ENCODE measurements around the gene MMS22L.
A peak's percentile ranks its signal among the peaks of the same experiment; 100 is the strongest.
"Not testable (repeated sequence)": the region's sequence is repeated elsewhere in the genome, so short reads cannot be mapped to it uniquely, and the experiment has no call there.

The MMS22L gene

GRCh38 chr6:97246842-97247241 is 36.2 kb downstream of the MMS22L start:
- intact Hi-C loops (cut with DNase I), result no loop called here
- DNase-seq, result no peak

- DNase-seq, result no peak
- intact Hi-C loops (cut with DNase I), result no loop called here
Observed at GRCh38 chr6:97240222-97240621, 42.8 kb downstream of the MMS22L start.

GRCh38 chr6:97231911-97232310 is 51.1 kb downstream of the MMS22L start:
- no peak for DNase-seq
- intact Hi-C loops (cut with DNase I), result no loop called here

GRCh38 chr6:97222903-97223302 is 60.1 kb downstream of the MMS22L start:
- intact Hi-C loops (cut with DNase I), result no loop called here
- DNase-seq, result no peak

GRCh38 chr6:97218912-97219311 is 64.1 kb downstream of the MMS22L start:
- intact Hi-C loops (cut with DNase I), result no loop called here
- no peak for DNase-seq

DNA sequence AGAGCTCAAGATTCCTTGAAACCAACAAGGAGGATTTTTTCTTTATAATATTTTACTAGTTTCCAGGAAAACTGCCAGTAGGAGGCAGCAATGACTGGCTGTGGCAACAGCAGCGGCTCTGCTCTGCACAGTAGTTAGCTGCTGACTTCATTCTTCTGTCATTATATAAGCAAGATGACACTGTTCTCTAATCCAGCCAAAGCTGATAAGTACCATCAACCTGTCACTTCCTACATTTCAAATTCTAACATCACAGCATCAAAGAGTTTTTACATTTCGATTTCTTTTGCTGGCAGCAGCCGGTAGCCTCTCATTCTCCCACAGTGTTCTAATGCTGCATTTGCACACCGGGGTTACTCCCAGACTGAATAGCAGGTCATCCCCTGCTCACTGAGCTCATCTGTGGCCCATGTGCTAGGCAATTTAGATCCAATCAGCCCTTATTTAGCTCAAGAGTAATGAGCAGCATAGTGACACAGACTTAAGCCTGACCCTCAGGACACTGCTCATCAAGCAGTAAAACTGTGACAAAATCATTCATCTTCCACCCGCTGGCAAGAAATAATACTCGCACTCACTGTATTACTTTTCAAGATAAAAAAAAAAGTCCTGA is 67.8 kb downstream of the MMS22L start:
- DNase-seq, result peak; percentile 34 to 91 (median 78)
- intact Hi-C loops (cut with DNase I), result no loop called here

DNA sequence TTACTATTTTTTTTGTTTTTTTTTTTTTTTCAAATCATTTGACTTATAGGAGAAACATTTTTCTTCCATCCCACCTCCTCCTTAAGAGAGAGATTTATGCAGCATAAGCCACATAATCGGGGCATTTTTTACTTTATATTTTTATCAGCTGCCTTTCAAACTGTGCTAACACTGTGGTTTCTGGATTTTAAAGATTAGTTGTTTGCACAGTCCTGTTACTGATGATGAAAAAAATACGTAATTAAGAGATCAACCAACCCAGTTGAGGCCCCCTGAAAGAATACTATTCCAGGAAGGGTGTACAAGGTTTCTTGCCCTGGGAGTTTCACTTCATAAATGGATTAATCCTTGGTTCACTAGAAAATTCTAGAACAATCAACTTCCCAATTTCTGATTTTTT is 68.3 kb downstream of the MMS22L start:
- intact Hi-C loops (cut with DNase I), result no loop called here
- DNase-seq, result no peak

DNA sequence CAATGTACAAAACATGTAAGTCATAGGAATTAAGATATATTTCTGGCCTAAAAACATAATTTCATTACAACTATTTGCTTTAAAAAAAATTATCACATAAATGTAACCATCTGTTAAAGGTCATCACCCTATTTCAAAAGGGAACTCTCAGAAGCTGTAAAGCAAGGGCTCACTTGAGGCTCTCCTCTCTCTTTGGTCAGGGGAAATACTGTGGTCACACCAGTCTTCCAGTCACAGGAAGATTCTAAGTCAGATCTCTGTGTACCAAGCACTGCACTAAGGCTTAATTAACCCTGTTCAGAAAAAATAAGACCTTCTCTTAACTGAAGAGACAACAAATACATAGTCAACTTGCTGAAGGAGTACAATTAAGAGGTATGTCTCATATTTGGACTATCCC is 75.6 kb downstream of the MMS22L start:
- intact Hi-C loops (cut with DNase I), result no loop called here
- no peak for DNase-seq

GRCh38 chr6:97205966-97206365 is 77.0 kb downstream of the MMS22L start:
- intact Hi-C loops (cut with DNase I), result no loop called here
- DNase-seq, result no peak

- intact Hi-C loops (cut with DNase I), result no loop called here
- no peak for DNase-seq
Observed at GRCh38 chr6:97203343-97203742, 79.7 kb downstream of the MMS22L start.

DNA sequence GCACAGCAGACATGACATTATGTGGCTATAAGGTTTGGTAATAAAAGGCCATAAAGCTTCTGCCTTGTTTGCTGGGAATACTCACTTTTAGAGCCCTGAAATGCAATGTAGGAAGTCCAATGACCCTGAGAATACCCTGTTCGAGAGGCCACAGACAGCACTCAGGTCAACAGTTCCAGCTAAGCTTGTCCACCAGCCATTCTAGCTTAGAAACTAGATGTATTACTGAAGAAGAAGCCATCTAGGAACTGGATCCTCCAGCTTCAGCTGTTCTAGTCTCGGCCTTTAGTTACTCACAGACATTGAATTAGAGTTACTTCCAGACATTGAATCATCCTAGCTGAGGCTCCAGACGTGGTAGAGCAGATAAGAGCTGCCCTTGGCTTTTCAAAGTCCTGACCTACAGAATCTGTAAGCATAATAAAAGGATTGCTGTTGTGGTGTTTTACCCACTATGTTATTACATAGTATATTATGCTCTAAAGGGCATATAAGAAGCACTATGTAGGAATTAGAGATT is 84.9 kb downstream of the MMS22L start:
- intact Hi-C loops (cut with DNase I), result no loop called here
- DNase-seq, result no peak

DNA sequence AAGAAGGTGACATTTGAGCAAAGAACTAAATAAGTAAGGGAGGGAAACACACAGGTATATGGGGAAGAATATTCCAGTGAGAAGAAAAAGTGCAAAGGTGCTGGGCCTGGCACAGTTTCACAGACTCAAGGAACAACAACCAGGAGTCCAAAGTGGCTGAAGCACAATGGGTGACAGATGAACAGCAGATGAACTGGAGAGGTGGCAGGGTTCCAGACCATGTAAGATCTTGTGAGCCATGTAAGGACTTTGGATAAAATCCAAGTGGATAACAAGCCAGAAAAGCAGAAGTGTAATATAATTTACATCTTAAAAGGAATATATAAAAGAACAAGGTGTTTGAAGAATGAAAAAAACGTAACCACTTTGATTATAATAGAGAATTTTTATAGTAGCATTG is 87.9 kb downstream of the MMS22L start:
- DNase-seq, result no peak
- intact Hi-C loops (cut with DNase I), result no loop called here

DNA sequence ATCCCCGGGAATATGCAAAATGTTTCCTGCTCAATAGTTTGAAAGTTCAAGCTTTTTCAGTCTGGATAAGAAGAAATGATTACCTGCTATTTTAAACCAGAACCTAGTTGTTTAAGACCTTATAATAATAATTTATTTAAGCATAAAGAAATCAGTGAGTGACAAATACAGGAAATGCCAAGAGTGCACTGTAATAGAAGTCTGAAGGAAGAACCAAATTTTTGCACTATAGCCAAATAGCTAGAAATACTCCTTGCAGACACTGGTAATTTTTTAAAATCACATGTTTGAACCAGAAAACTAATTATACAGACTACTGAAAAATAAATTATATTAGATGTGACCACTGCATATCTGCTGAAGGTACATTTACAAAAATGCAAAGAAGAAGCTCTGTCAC is 93.2 kb downstream of the MMS22L start:
- intact Hi-C loops (cut with DNase I), result loop anchor here (10.0 kb wide), 2 partner anchors 205 to 1655 kb away; no protein-coding TSS in a partner anchor

DNA sequence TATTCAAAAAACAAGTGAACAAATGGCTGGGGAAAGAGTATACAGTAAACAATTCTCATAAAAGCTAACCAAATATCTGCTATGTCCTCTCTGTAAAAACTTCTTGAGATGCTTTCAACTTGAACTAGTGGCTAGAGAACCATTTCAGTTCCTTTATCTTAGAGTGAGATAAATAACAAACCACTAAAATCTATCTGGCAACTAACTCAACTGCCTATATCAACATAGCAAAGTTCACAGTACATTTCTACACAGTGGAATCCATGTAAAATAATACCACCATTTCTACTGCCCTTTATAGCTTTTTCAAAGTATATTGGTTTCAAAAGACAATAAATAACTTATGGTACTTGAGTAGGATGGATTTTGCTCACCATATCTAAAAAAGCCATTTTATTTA is 95.1 kb downstream of the MMS22L start:
- intact Hi-C loops (cut with DNase I), result loop anchor here (10.0 kb wide), 2 partner anchors 207 to 1657 kb away; no protein-coding TSS in a partner anchor
- no peak for DNase-seq

More for the DNA sequence above, 93.2 kb downstream of the MMS22L start:
- DNase-seq, result no peak

GRCh38 chr6:97186416-97186999 is 96.5 kb downstream of the MMS22L start:
- intact Hi-C loops (cut with DNase I), result loop anchor here (10.0 kb wide), 2 partner anchors 208 to 1658 kb away; no protein-coding TSS in a partner anchor
- peak; percentile 44 to 93 (median 80) for DNase-seq

DNA sequence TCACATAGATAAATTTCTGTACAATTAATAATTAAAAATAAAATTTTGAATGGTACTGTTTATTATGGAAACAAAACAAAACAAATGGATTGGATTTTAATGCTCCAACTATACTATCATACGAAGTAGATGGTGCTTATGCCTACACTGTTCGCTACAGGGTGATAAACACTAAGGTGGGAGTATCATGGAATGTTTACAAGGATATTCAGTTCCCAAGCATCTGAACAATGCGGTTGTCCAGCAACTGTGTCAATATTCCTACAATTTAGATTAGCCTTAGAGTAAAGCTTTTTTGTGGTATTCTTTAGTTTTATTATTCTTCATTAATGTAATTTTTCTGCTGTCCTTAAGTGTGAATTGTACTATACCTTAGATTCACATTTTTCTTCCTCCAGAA is 105.1 kb downstream of the MMS22L start:
- intact Hi-C loops (cut with DNase I), result no loop called here
- no peak for DNase-seq

GRCh38 chr6:97176468-97176867 is 106.5 kb downstream of the MMS22L start:
- no peak for DNase-seq
- intact Hi-C loops (cut with DNase I), result no loop called here

DNA sequence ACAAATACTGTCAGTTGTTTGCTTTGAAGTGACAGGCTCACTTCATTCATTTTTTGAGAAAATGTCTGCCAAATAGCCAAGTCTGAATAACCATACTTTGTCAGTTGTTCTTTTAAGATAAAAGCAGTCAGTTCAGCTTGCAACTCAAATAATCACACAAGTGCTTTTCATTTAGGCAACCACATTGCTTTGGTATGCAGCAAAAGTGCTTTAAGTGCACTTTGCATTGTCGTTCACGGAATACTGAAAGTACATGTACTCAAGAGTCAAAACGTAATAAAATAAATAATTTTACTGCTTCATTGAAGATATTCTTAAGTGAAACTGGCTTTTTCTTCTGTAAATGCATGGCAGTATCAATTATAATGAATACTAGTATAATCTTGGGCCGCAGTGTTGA is 107.2 kb downstream of the MMS22L start:
- no peak for DNase-seq
- intact Hi-C loops (cut with DNase I), result no loop called here

- no peak for DNase-seq
- intact Hi-C loops (cut with DNase I), result no loop called here
Observed at GRCh38 chr6:97174471-97174870, 108.5 kb downstream of the MMS22L start.

GRCh38 chr6:97160280-97160679 is 122.7 kb downstream of the MMS22L start:
- intact Hi-C loops (cut with DNase I), result no loop called here
- DNase-seq, result no peak

- intact Hi-C loops (cut with DNase I); DNase-seq: not testable (repeated sequence)
Observed at GRCh38 chr6:97155447-97155846, 127.6 kb downstream of the MMS22L start.
